IMR-90 (cell line): Measurements from ENCODE around the gene DEUP1. TPM values are rescaled to one million over a fixed set of nuclear protein-coding genes. Genes with fewer than 3 reads are reported as not detected.

Experiments used
- ATAC-seq: fragments of 200-7000 bp; cut with Tn5 transposase; 2 replicates; pipeline ENCODE4 v1.9.1; 2020; ENCODE audit warnings: low read depth, mild to moderate bottlenecking, moderate library complexity
- BruUV-seq: library from RNA; stranded (reverse); fragments of 400-500 nt; replicated peaks from 2 replicates; lab custom pipeline; 2021; lab: Mats Ljungman, UMichigan
- CTCF ChIA-PET: fragments of 300-600 bp; formaldehyde crosslinking; extraction: SDS; loops from one replicate; lab custom pipeline; 2021; ENCODE audit warnings: antibody characterized with exemption; lab: Yijun Ruan, JAX
- POLR2A ChIA-PET: fragments of 300-600 bp; sonication (Branson Sonifier 250); formaldehyde crosslinking; loops from one replicate; lab custom pipeline; 2022; ENCODE audit warnings: antibody characterized with exemption; ENCODE audit not compliant: unreplicated experiment; lab: Charles Lee
- DNase-seq: peaks from one replicate; pipeline ENCODE4 v3.0.0; 2013
- H2AFZ ChIP-seq: replicated peaks from 2 replicates; pipeline ENCODE3; 2013; ENCODE audit warnings: low read length, mild to moderate bottlenecking; ENCODE audit not compliant: poor library complexity
- H2AK5ac ChIP-seq: 2 replicates; pipeline ENCODE4 v1.6.1; 2013; ENCODE audit warnings: low read depth, low read length, inconsistent platforms
- H2AK9ac ChIP-seq: replicated peaks from 2 replicates; pipeline ENCODE3; 2013; ENCODE audit warnings: mild to moderate bottlenecking, low read depth, low read length, moderate library complexity; ENCODE audit not compliant: poor library complexity
- H2BK120ac ChIP-seq: 2 replicates; pipeline ENCODE4 v1.6.1; 2013; ENCODE audit warnings: low read depth, low read length, inconsistent platforms
- H2BK15ac ChIP-seq: 3 replicates; pipeline ENCODE4 v1.6.1; 2013; ENCODE audit warnings: low read depth, low read length, inconsistent platforms
- H2BK20ac ChIP-seq: 2 replicates; pipeline ENCODE4 v1.6.1; 2013; ENCODE audit warnings: low read depth, mild to moderate bottlenecking, inconsistent platforms, low read length, moderate library complexity
- H2BK5ac ChIP-seq: 2 replicates; pipeline ENCODE4 v1.6.1; 2013; ENCODE audit warnings: mild to moderate bottlenecking, low read depth, low read length, inconsistent platforms; ENCODE audit not compliant: poor library complexity, severe bottlenecking
- H3K14ac ChIP-seq: replicated peaks from 2 replicates; pipeline ENCODE4 v1.6.1; 2013; ENCODE audit warnings: low read depth, low read length, inconsistent platforms
- H3K18ac ChIP-seq: 2 replicates; pipeline ENCODE4 v1.6.1; 2013; ENCODE audit warnings: low read depth, low read length, control low read depth
- H3K23ac ChIP-seq: 2 replicates; pipeline ENCODE4 v1.6.1; 2013; ENCODE audit warnings: low read depth, low read length, inconsistent platforms
- H3K27ac ChIP-seq: 2 replicates; pipeline ENCODE4 v1.5.1; 2013; ENCODE audit warnings: mild to moderate bottlenecking, control low read depth, low read length; ENCODE audit not compliant: insufficient read depth
- H3K27me3 ChIP-seq: 2 replicates; pipeline ENCODE4 v1.6.1; 2013; ENCODE audit warnings: low read length; ENCODE audit not compliant: control insufficient read depth, insufficient read depth
- H3K36me3 ChIP-seq: 2 replicates; pipeline ENCODE4 v1.6.1; 2013; ENCODE audit warnings: low read length, mixed read lengths; ENCODE audit not compliant: control insufficient read depth, insufficient read depth
- H3K4ac ChIP-seq: 2 replicates; pipeline ENCODE4 v1.6.1; 2013; ENCODE audit warnings: low read depth, low read length, inconsistent platforms
- H3K4me1 ChIP-seq: 2 replicates; pipeline ENCODE4 v1.6.1; 2013; ENCODE audit warnings: low read length, mixed read lengths; ENCODE audit not compliant: control insufficient read depth, insufficient read depth
- H3K4me2 ChIP-seq: 2 replicates; pipeline ENCODE4 v1.6.1; 2013; ENCODE audit warnings: low read depth, mild to moderate bottlenecking, control low read depth, low read length, moderate library complexity
- H3K4me3 ChIP-seq: 2 replicates; pipeline ENCODE4 v1.5.1; 2013; ENCODE audit warnings: low read depth, mild to moderate bottlenecking, control low read depth, low read length, moderate library complexity; ENCODE audit not compliant: insufficient read depth
- H3K56ac ChIP-seq: 2 replicates; pipeline ENCODE4 v1.6.1; 2013; ENCODE audit warnings: low read length, inconsistent platforms; ENCODE audit not compliant: insufficient read depth; ENCODE audit errors: extremely low read depth
- H3K79me1 ChIP-seq, 2 experiments: 2 replicates each; pipeline ENCODE4 v1.6.1; 2013; ENCODE audit warnings: low read length in 2 of 2, inconsistent platforms in 1 of 2, low read depth in 1 of 2
- H3K9ac ChIP-seq: 2 replicates; pipeline ENCODE4 v1.6.1; 2013; ENCODE audit warnings: low read depth, low read length, control low read depth
- H3K9me1 ChIP-seq: 2 replicates; pipeline ENCODE4 v1.6.1; 2013; ENCODE audit warnings: low read length, inconsistent platforms; ENCODE audit not compliant: insufficient read depth
- H3K9me3 ChIP-seq: 2 replicates; pipeline ENCODE4 v1.6.1; 2013; ENCODE audit warnings: low read length; ENCODE audit not compliant: control insufficient read depth, insufficient read depth
- H4K20me1 ChIP-seq: 2 replicates; pipeline ENCODE4 v1.6.1; 2013; ENCODE audit warnings: low read length, inconsistent platforms; ENCODE audit not compliant: insufficient read depth
- H4K5ac ChIP-seq: 2 replicates; pipeline ENCODE4 v1.6.1; 2013; ENCODE audit warnings: mild to moderate bottlenecking, low read depth, low read length, control low read depth
- H4K8ac ChIP-seq, 2 experiments: 2 replicates each; pipeline ENCODE4 v1.6.1; 2013; ENCODE audit warnings: low read depth in 2 of 2, low read length in 2 of 2, control low read depth in 1 of 2, inconsistent platforms in 1 of 2
- H4K91ac ChIP-seq: 2 replicates; pipeline ENCODE4 v1.6.1; 2013; ENCODE audit warnings: low read depth, low read length, inconsistent platforms; ENCODE audit not compliant: insufficient read depth
- BHLHE40 ChIP-seq: fragments of 150-350 bp; IDR thresholded peaks from 2 replicates; pipeline ENCODE4 v1.6.1; 2016; ENCODE audit warnings: mild to moderate bottlenecking, low read depth, low read length
- CHD1 ChIP-seq: IDR thresholded peaks from 2 replicates; pipeline ENCODE4 v1.6.1; 2012; ENCODE audit warnings: low read depth, low read length, improper control_type of control experiment
- CTCF ChIP-seq: conservative IDR thresholded peaks from 2 replicates; pipeline ENCODE4 v1.5.1; 2012; ENCODE audit warnings: mild to moderate bottlenecking, low read depth, low read length, improper control_type of control experiment
- FOS ChIP-seq: fragments of 150-350 bp; IDR thresholded peaks from 2 replicates; pipeline ENCODE4 v1.6.1; 2016; ENCODE audit warnings: low read depth, low read length
- MAFK ChIP-seq: IDR thresholded peaks from 2 replicates; pipeline ENCODE4 v1.6.1; 2012; ENCODE audit warnings: low read depth, low read length, improper control_type of control experiment
- MAZ ChIP-seq: IDR thresholded peaks from 2 replicates; pipeline ENCODE4 v1.6.1; 2012; ENCODE audit warnings: low read depth, mild to moderate bottlenecking, low read length, improper control_type of control experiment, moderate library complexity, borderline replicate concordance
- MXI1 ChIP-seq: IDR thresholded peaks from 2 replicates; pipeline ENCODE4 v1.6.1; 2012; ENCODE audit warnings: low read depth, mild to moderate bottlenecking, low read length, moderate library complexity, borderline replicate concordance
- POLR2A ChIP-seq: IDR thresholded peaks from 2 replicates; pipeline ENCODE4 v1.6.1; 2012; ENCODE audit warnings: mild to moderate bottlenecking, low read depth, low read length
- RAD21 ChIP-seq: IDR thresholded peaks from 2 replicates; pipeline ENCODE4 v1.6.1; 2012; ENCODE audit warnings: low read length, improper control_type of control experiment
- RCOR1 ChIP-seq: IDR thresholded peaks from 2 replicates; pipeline ENCODE4 v1.6.1; 2012; ENCODE audit warnings: mild to moderate bottlenecking, low read length, improper control_type of control experiment; ENCODE audit not compliant: insufficient replicate concordance
- RFX5 ChIP-seq: IDR thresholded peaks from 2 replicates; pipeline ENCODE4 v1.8.0; 2012; ENCODE audit warnings: low read depth, mild to moderate bottlenecking, low read length, moderate library complexity
- USF2 ChIP-seq: fragments of 150-350 bp; IDR thresholded peaks from 2 replicates; pipeline ENCODE4 v1.6.1; 2017; ENCODE audit warnings: mild to moderate bottlenecking, antibody characterized with exemption, low read length, low read depth
- WGBS, 2 experiments: methylation state at CpG; one replicate each; pipeline versions ENCODE4 v1.1.5 to v1.1.7; 2013; ENCODE audit warnings: missing lambda C conversion rate in 2 of 2; ENCODE audit not compliant: insufficient read length in 1 of 2; ENCODE audit errors: extremely low coverage in 2 of 2; 5-methylcytosine and 5-hydroxymethylcytosine counted together
- dilution Hi-C: fragments of 300-500 bp; cut with HindIII; formaldehyde crosslinking; loops from one replicate; pipeline ENCODE4 v1.14.3; 2018; ENCODE audit warnings: low sequenced_read_pairs; ENCODE audit not compliant: unreplicated experiment
- in situ Hi-C: fragments of 300-500 bp; cut with MboI; formaldehyde crosslinking; loops from 3 replicates; pipeline ENCODE4 v1.14.3; 2019; ENCODE audit warnings: low sequenced_read_pairs, inconsistent platforms, mixed read lengths
- intact Hi-C: fragments of 100-400 bp; cut with micrococcal nuclease; formaldehyde crosslinking; loops from 2 replicates; pipeline ENCODE4 v1.10.0; 2022
- polyA plus RNA-seq, 3 experiments: library from polyadenylated mRNA; depleted of rRNA; stranded (reverse); fragments of >200 nt; gene quantifications; 2 replicates each; pipeline ENCODE4 v1.2.3, GENCODE V29; 2012; ENCODE audit warnings: low replicate concordance in 1 of 3
- total RNA-seq: library from RNA; depleted of rRNA; stranded (reverse); fragments of >200 nt; gene quantifications from 2 replicates; pipeline ENCODE4 v1.2.3, GENCODE V29; 2012

The DEUP1 gene
- total and polyA plus RNA-seq, 2 of the 4 experiments (the other 2 are of a cell fraction) = not detected

- H2AK5ac ChIP-seq = no peak overlapping the region
- ATAC-seq (no peak), DNase-seq (no peak)
- H3K18ac ChIP-seq = no peak overlapping the region
- H3K4me1 ChIP-seq = no peaks in the 10 kb centered on the region
- no peaks in the 10 kb centered on the region for H4K20me1 ChIP-seq
- no peak overlapping the region for H3K9ac ChIP-seq
- TF ChIP-seq MAFK (no peak), FOS (no peak), CHD1 (no peak), MXI1 (no peak), POLR2A (no peak), MAZ (no peak), RFX5 (no peak), CTCF (no peak), BHLHE40 (no peak), USF2 (no peak), RCOR1 (no peak), RAD21 (no peak)
- no peak overlapping the region for H3K23ac ChIP-seq
- intact Hi-C loops = no loop called here
- H3K27ac ChIP-seq = no peak overlapping the region
- H4K5ac ChIP-seq = no peak overlapping the region
- H3K4ac ChIP-seq = no peak overlapping the region
- in situ Hi-C loops = no loop called here
- no peaks in the 10 kb centered on the region for H3K36me3 ChIP-seq
- H2AFZ ChIP-seq = no peak overlapping the region
- H4K91ac ChIP-seq = no peak overlapping the region
- no peak overlapping the region for H2BK20ac ChIP-seq
- no CpG with 5 or more reads among the region's 5 CpGs for WGBS, 2 experiments
- dilution Hi-C loops = no loop called here
- no TSS peak for BruUV-seq
- no peak overlapping the region for H3K56ac ChIP-seq
- no peaks in the 10 kb centered on the region for H3K79me1 ChIP-seq
- H3K9me1 ChIP-seq = no peaks in the 10 kb centered on the region
- H3K4me2 ChIP-seq = no peak overlapping the region
- no peaks in the 10 kb centered on the region for H3K9me3 ChIP-seq
- no peak overlapping the region for H2BK15ac ChIP-seq
- no peak overlapping the region for H2BK120ac ChIP-seq
- ChIA-PET CTCF (interaction anchor here (0.6 kb wide), 2 partner anchors 18 to 36 kb away, joined by 3 to 4 read pairs; no protein-coding TSS in a partner anchor), POLR2A (no interaction called here)
- no peak overlapping the region for H2BK5ac ChIP-seq
- H3K27me3 ChIP-seq = no peaks in the 10 kb centered on the region; the same call in 1 of the 2 replicates
- no peak overlapping the region for H3K4me3 ChIP-seq
- H4K8ac ChIP-seq = no peak overlapping the region
- H2AK9ac ChIP-seq = no peak overlapping the region
- no peak overlapping the region for H3K14ac ChIP-seq
Observed at GRCh38 chr11:93468290-93468689, 137.7 kb downstream of the DEUP1 start.
